Ascending aorta (tissue), 2 donors: ENCODE results near the gene CHKA. TPM values are rescaled to one million over a fixed set of nuclear protein-coding genes. Genes with fewer than 3 reads are reported as not detected.

ENCODE experiments used
- DNase-seq, 2 donors: peaks; one replicate each; pipeline ENCODE4 v3.0.0-alpha.2; 2019; ENCODE audit warnings: low spot score in 2 of 2
- H3K27ac ChIP-seq, 2 donors: fragments of 200-600 bp; sonication (generic); one replicate each; pipeline ENCODE4 v1.5.1; 2016 to 2017; ENCODE audit warnings: mild to moderate bottlenecking in 1 of 2
- H3K27me3 ChIP-seq: fragments of 200-600 bp; sonication (generic); one replicate; pipeline ENCODE4 v1.5.1; 2017
- H3K36me3 ChIP-seq, 2 donors: fragments of 200-600 bp; sonication (generic); one replicate each; pipeline ENCODE4 v1.5.1; 2016
- H3K4me1 ChIP-seq, 2 donors: fragments of 200-600 bp; sonication (generic); one replicate each; pipeline ENCODE4 v1.5.1; 2016 to 2017; ENCODE audit warnings: mild to moderate bottlenecking in 1 of 2
- H3K4me3 ChIP-seq, 2 donors: fragments of 200-600 bp; sonication (generic); one replicate each; pipeline ENCODE4 v1.5.1; 2016 to 2017; ENCODE audit warnings: mild to moderate bottlenecking in 1 of 2
- H3K9me3 ChIP-seq, 2 donors: fragments of 200-600 bp; sonication (generic); one replicate each; pipeline ENCODE4 v1.5.1; 2016
- intact Hi-C: fragments of 100-400 bp; cut with DNase I; formaldehyde crosslinking; loops from one replicate; pipeline ENCODE4 v1.15.1; 2023
- total RNA-seq: library from RNA; depleted of rRNA; stranded (reverse); fragments of >200 nt; gene quantifications from one replicate; pipeline ENCODE4 v1.1.0, GENCODE V29; 2016
- TF ChIP-seq, protein P1 (sequence below), 3 experiments: fragments of 200-600 bp in 2 of 3; fragments of 450-650 bp in 1 of 3; sonication (generic) in 2 of 3; IDR thresholded peaks; one replicate each; pipeline ENCODE4 v1.5.1; 2016 to 2019; ENCODE audit warnings: antibody characterized with exemption in 3 of 3, mild to moderate bottlenecking in 1 of 3, moderate library complexity in 1 of 3

CHKA gene
- total RNA-seq, 1 donor from 2014 or later, result 10.1 TPM

DNA sequence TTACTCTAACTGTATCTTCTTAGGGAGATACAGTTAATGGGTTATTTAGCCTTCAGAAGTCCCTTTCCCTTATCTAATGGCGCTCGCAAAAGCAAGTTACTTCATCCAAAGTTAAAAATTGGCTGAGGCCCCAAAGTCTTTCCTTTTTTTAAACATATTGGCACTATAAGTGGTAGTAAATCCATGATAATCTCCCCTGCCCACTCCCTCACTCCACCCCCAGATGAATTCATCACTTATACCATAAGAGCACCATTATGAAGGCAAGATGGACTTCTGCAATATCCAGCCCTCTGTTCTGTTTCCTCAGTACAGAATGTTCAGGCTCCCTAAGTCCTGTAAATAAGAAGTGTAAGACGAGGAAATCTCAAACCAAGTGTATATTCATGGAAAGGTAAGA is 37.7 kb downstream of the CHKA start:
- TF ChIP-seq, protein P1, sequence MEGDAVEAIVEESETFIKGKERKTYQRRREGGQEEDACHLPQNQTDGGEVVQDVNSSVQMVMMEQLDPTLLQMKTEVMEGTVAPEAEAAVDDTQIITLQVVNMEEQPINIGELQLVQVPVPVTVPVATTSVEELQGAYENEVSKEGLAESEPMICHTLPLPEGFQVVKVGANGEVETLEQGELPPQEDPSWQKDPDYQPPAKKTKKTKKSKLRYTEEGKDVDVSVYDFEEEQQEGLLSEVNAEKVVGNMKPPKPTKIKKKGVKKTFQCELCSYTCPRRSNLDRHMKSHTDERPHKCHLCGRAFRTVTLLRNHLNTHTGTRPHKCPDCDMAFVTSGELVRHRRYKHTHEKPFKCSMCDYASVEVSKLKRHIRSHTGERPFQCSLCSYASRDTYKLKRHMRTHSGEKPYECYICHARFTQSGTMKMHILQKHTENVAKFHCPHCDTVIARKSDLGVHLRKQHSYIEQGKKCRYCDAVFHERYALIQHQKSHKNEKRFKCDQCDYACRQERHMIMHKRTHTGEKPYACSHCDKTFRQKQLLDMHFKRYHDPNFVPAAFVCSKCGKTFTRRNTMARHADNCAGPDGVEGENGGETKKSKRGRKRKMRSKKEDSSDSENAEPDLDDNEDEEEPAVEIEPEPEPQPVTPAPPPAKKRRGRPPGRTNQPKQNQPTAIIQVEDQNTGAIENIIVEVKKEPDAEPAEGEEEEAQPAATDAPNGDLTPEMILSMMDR (IDR thresholded peaks at IDR 0.05), result no peak
- intact Hi-C loops, result no loop called here

DNA sequence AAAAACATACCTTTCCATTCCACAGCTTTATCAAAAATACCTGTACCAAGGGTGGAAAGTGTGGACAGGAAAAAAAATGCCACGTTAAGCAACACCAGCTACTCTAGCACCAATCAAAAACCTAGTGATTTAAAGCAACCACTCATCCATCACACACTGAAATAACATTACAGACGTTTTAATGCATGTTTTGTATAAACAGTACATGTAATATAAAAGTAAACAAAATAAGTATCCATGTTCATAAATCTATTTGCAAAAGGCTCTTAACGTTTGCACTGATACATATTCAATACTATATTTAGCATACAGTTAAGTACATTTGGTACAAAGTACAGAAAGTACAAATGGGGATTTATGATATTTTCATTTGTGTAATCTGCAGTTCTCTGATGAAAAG is 38.7 kb downstream of the CHKA start:
- TF ChIP-seq, protein P1 (IDR thresholded peaks at IDR 0.05), result no peak
- no peak for DNase-seq

More for the DNA sequence above, 37.7 kb downstream of the CHKA start:
- no peaks in the 10 kb centered on the region for H3K4me1 ChIP-seq
- DNase-seq, result no peak
- H3K27ac ChIP-seq, result no peak overlapping the region
- no peaks in the 10 kb centered on the region for H3K9me3 ChIP-seq
- H3K4me3 ChIP-seq, result no peak overlapping the region
- H3K27me3 ChIP-seq, result no peaks in the 10 kb centered on the region
- H3K36me3 ChIP-seq, result no peaks in the 10 kb centered on the region

DNA sequence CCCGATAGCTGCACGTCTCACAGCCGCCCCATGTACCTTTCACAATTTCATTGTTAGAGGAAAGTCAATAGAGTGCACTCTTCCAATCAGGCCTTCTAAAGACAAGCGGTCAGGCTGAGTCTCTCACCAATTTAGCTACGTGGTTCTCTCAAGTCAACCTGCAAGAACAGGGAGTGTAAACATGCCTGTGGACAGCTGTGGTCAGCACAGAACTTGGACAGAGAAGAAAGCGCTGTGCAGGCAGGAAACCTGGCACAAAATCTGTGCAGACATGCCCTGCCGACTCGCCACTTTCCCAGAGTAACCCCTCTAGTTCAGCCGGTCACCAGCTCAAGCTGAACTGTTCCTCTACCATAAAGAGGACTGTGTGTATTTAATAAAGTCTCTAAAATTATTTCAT is 39.5 kb downstream of the CHKA start:
- TF ChIP-seq, protein P1 (IDR thresholded peaks at IDR 0.05), result no peak
- DNase-seq, result no peak
- H3K27me3 ChIP-seq, result no peaks in the 10 kb centered on the region
- intact Hi-C loops, result no loop called here
- H3K9me3 ChIP-seq, result no peaks in the 10 kb centered on the region
- no peaks in the 10 kb centered on the region for H3K4me1 ChIP-seq
- H3K36me3 ChIP-seq, result no peaks in the 10 kb centered on the region
- H3K4me3 ChIP-seq, result no peak overlapping the region
- H3K27ac ChIP-seq, result no peak overlapping the region

More for the DNA sequence above, 38.7 kb downstream of the CHKA start:
- Histone ChIP-seq H3K4me1 (no peaks in the 10 kb centered on the region), H3K36me3 (no peaks in the 10 kb centered on the region), H3K27me3 (no peaks in the 10 kb centered on the region), H3K4me3 (no peak overlapping the region), H3K9me3 (no peaks in the 10 kb centered on the region), H3K27ac (no peak overlapping the region)
- intact Hi-C loops, result no loop called here

DNA sequence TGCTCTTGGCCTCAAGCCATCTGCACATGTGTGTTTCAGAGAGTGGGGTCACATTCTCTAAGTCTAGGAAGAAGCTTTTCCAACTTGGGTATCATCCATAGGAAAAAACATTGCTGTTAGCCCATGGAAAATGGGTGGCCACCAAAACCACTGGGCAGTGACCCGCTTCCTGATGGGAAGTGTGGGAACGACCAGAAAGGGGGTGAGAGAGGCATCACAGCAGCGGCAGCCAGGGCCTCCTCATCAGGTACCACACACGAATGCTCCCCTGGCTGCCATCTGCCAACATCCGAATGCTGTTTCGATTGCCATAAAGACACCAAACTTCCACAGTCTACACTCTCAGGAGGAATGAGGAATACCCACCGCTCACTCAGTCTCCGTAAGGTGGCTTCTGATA is 40.3 kb downstream of the CHKA start:
- H3K27me3 ChIP-seq, result no peaks in the 10 kb centered on the region
- no peaks in the 10 kb centered on the region for H3K36me3 ChIP-seq
- H3K4me3 ChIP-seq, result no peak overlapping the region
- intact Hi-C loops, result no loop called here
- H3K4me1 ChIP-seq, result no peaks in the 10 kb centered on the region
- DNase-seq, result no peak
- TF ChIP-seq, protein P1 (IDR thresholded peaks at IDR 0.05), result no peak
- H3K9me3 ChIP-seq, result no peaks in the 10 kb centered on the region
- no peak overlapping the region for H3K27ac ChIP-seq

DNA sequence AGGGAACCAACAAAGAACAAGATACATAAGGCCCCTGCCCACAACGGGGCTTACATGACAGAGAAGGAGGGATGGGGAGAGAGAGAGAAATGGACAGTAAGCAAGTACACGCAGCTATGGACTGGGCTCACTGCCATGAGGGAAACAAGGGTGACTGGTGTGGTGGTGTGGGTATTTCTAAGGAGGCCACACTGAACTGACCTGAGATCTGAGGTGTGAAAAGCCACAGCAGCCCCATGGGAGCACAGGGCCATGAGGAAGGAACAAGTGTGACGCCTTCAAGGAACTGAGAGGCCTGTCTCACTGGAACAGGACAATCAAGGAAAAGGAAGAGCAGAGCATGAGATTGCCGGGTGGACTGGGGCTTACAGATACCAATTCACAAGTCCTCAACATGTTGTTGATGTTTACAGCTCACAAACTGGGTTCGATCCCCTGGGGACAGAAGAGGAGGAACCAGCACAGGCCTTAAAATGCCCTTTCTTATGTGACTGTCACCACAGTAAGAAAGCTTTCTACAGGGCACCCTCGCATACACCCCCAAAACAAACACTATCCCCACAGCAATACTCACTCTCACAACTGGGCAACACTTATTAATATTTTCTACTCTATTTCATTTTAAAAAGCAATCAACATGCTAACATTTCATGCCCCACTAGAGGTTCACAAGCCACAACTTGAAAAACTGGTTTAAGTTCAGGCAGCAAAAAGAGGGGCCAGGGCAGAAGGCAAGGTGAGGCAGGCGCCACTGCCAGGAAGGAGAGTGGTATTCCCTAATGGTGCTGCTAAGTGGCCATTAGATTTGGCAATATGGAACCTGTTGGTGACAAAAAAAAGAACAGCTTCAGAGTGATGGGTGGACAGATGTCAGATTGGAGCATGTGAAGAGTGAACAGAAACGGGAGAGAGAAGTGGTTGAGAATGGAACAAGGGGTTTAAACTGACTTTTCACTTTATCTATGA is 43.3 kb downstream of the CHKA start:
- no peaks in the 10 kb centered on the region for H3K27me3 ChIP-seq
- intact Hi-C loops, result no loop called here
- no peak for DNase-seq
- TF ChIP-seq, protein P1 (IDR thresholded peaks at IDR 0.05), result no peak
- H3K4me3 ChIP-seq, result no peak overlapping the region
- H3K4me1 ChIP-seq, result no peaks in the 10 kb centered on the region
- H3K9me3 ChIP-seq, result no peaks in the 10 kb centered on the region
- H3K36me3 ChIP-seq, result no peaks in the 10 kb centered on the region
- H3K27ac ChIP-seq, result no peak overlapping the region
